Measurements from ENCODE around the gene PLXNA4. TPM values are rescaled to one million over a fixed set of nuclear protein-coding genes. Genes with fewer than 3 reads are reported as not detected.

Gene PLXNA4
- total RNA-seq, 1 experiment from 2014 or later, result 0.81 TPM

DNA sequence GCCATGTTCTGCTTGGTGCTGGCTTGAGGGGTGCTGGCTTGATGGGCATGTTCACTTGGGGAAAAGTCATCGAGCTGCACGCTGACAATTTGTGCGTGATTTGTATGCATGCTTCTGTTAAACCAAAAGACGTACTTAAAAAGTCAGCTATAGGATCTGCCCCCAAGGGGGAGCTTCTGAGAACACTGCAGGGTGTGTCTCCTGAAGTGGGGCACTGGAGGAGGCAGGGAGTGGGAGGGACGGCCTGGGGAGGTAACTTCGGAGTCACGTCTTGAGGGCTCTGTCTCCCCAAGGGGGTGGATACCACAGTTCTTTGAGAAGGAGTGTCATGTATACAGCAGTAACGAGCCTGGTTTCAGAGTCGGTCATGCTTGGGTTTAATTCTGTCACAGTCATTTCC, 406.5 kb downstream of the PLXNA4 start:
- DNase-seq (ENCODE audit: low spot score) (peak; percentile 22), ATAC-seq (peak; percentile 60)
- H3K9me3 Mint-ChIP-seq, result no peaks in the 10 kb centered on the region
- no peak overlapping the region for H3K27ac Mint-ChIP-seq
- no peaks in the 10 kb centered on the region for H3K27me3 Mint-ChIP-seq (ENCODE audit: low read depth)
- TF ChIP-seq SMAD4 (CRISPR knock-in tag; IDR thresholded peaks at IDR 0.05) (no peak), ESRRA (CRISPR knock-in tag; IDR thresholded peaks at IDR 0.05; ENCODE audit: borderline replicate concordance) (no peak), CBFB (CRISPR knock-in tag; IDR thresholded peaks at IDR 0.05; ENCODE audit: low read depth) (no peak), ETV6 (CRISPR knock-in tag; IDR thresholded peaks at IDR 0.05) (no peak), OVOL2 (CRISPR knock-in tag; IDR thresholded peaks at IDR 0.05; ENCODE audit: borderline replicate concordance) (no peak), CREB1 (CRISPR knock-in tag; IDR thresholded peaks at IDR 0.05) (no peak), GABPB1 (CRISPR knock-in tag; IDR thresholded peaks at IDR 0.05) (no peak), NR2C2 (CRISPR knock-in tag; IDR thresholded peaks at IDR 0.05) (no peak)
- TF ChIP-seq, protein P1, sequence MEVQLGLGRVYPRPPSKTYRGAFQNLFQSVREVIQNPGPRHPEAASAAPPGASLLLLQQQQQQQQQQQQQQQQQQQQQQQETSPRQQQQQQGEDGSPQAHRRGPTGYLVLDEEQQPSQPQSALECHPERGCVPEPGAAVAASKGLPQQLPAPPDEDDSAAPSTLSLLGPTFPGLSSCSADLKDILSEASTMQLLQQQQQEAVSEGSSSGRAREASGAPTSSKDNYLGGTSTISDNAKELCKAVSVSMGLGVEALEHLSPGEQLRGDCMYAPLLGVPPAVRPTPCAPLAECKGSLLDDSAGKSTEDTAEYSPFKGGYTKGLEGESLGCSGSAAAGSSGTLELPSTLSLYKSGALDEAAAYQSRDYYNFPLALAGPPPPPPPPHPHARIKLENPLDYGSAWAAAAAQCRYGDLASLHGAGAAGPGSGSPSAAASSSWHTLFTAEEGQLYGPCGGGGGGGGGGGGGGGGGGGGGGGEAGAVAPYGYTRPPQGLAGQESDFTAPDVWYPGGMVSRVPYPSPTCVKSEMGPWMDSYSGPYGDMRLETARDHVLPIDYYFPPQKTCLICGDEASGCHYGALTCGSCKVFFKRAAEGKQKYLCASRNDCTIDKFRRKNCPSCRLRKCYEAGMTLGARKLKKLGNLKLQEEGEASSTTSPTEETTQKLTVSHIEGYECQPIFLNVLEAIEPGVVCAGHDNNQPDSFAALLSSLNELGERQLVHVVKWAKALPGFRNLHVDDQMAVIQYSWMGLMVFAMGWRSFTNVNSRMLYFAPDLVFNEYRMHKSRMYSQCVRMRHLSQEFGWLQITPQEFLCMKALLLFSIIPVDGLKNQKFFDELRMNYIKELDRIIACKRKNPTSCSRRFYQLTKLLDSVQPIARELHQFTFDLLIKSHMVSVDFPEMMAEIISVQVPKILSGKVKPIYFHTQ (CRISPR knock-in tag; IDR thresholded peaks at IDR 0.05), result no peak
- TF ChIP-seq, protein P2, sequence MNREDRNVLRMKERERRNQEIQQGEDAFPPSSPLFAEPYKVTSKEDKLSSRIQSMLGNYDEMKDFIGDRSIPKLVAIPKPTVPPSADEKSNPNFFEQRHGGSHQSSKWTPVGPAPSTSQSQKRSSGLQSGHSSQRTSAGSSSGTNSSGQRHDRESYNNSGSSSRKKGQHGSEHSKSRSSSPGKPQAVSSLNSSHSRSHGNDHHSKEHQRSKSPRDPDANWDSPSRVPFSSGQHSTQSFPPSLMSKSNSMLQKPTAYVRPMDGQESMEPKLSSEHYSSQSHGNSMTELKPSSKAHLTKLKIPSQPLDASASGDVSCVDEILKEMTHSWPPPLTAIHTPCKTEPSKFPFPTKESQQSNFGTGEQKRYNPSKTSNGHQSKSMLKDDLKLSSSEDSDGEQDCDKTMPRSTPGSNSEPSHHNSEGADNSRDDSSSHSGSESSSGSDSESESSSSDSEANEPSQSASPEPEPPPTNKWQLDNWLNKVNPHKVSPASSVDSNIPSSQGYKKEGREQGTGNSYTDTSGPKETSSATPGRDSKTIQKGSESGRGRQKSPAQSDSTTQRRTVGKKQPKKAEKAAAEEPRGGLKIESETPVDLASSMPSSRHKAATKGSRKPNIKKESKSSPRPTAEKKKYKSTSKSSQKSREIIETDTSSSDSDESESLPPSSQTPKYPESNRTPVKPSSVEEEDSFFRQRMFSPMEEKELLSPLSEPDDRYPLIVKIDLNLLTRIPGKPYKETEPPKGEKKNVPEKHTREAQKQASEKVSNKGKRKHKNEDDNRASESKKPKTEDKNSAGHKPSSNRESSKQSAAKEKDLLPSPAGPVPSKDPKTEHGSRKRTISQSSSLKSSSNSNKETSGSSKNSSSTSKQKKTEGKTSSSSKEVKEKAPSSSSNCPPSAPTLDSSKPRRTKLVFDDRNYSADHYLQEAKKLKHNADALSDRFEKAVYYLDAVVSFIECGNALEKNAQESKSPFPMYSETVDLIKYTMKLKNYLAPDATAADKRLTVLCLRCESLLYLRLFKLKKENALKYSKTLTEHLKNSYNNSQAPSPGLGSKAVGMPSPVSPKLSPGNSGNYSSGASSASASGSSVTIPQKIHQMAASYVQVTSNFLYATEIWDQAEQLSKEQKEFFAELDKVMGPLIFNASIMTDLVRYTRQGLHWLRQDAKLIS (CRISPR knock-in tag; IDR thresholded peaks at IDR 0.05; ENCODE audit: borderline replicate concordance), result no peak
- TF ChIP-seq, protein P3, sequence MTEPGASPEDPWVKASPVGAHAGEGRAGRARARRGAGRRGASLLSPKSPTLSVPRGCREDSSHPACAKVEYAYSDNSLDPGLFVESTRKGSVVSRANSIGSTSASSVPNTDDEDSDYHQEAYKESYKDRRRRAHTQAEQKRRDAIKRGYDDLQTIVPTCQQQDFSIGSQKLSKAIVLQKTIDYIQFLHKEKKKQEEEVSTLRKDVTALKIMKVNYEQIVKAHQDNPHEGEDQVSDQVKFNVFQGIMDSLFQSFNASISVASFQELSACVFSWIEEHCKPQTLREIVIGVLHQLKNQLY (CRISPR knock-in tag; IDR thresholded peaks at IDR 0.05), result no peak
- TF ChIP-seq, protein P4, sequence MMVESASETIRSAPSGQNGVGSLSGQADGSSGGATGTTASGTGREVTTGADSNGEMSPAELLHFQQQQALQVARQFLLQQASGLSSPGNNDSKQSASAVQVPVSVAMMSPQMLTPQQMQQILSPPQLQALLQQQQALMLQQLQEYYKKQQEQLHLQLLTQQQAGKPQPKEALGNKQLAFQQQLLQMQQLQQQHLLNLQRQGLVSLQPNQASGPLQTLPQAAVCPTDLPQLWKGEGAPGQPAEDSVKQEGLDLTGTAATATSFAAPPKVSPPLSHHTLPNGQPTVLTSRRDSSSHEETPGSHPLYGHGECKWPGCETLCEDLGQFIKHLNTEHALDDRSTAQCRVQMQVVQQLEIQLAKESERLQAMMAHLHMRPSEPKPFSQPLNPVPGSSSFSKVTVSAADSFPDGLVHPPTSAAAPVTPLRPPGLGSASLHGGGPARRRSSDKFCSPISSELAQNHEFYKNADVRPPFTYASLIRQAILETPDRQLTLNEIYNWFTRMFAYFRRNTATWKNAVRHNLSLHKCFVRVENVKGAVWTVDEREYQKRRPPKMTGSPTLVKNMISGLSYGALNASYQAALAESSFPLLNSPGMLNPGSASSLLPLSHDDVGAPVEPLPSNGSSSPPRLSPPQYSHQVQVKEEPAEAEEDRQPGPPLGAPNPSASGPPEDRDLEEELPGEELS (CRISPR knock-in tag; IDR thresholded peaks at IDR 0.05), result no peak
- H3K4me3 Mint-ChIP-seq, result no peak overlapping the region
- no peaks in the 10 kb centered on the region for H3K36me3 Mint-ChIP-seq
- ChIA-PET POLR2A (no interaction called here), CTCF (interaction anchor here (0.7 to 1.9 kb wide), 5 partner anchors 9 to 224 kb away, joined by 3 to 7 read pairs (median 5); no protein-coding TSS in a partner anchor)
- peaks cover 7% of the 10 kb centered on the region for H3K4me1 Mint-ChIP-seq

DNA sequence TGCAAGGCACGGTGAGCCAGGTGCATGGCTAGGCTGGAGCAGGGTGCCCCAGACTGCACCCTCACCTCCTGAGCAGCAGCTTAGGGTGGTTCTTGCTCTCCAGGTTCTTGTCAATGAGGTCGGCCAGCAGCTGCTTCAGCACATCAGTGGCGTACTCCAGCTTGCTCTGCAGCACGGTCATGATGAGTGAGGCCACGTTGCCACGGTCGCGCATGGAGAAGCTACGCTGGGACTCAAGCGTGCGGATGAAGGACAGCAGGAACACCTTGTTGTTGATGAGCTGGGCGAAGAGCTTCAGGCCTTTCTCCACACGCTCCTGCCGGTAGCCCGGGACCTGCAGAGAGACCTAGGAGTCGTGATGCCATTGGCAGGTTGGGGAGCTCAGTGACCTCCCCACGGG, 408.0 kb downstream of the PLXNA4 start:
- Mint-ChIP-seq H3K4me1 (peaks cover 9% of the 10 kb centered on the region), H3K36me3 (no peaks in the 10 kb centered on the region), H3K4me3 (no peak overlapping the region), H3K27me3 (ENCODE audit: low read depth) (no peaks in the 10 kb centered on the region), H3K27ac (no peak overlapping the region), H3K9me3 (no peaks in the 10 kb centered on the region)
- POLR2A ChIA-PET, result no interaction called here
- DNase-seq (ENCODE audit: low spot score) (no peak), ATAC-seq (no peak)
- CTCF ChIA-PET, result no interaction called here
- TF ChIP-seq, protein P5, sequence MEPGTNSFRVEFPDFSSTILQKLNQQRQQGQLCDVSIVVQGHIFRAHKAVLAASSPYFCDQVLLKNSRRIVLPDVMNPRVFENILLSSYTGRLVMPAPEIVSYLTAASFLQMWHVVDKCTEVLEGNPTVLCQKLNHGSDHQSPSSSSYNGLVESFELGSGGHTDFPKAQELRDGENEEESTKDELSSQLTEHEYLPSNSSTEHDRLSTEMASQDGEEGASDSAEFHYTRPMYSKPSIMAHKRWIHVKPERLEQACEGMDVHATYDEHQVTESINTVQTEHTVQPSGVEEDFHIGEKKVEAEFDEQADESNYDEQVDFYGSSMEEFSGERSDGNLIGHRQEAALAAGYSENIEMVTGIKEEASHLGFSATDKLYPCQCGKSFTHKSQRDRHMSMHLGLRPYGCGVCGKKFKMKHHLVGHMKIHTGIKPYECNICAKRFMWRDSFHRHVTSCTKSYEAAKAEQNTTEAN (CRISPR knock-in tag; IDR thresholded peaks at IDR 0.05), result no peak
- TF ChIP-seq FOXK1 (CRISPR knock-in tag; IDR thresholded peaks at IDR 0.05) (no peak), ZNF671 (CRISPR knock-in tag; IDR thresholded peaks at IDR 0.05) (no peak), RORB (CRISPR knock-in tag; IDR thresholded peaks at IDR 0.05) (no peak), SOX15 (CRISPR knock-in tag; IDR thresholded peaks at IDR 0.05) (no peak), ATF1 (CRISPR knock-in tag; IDR thresholded peaks at IDR 0.05) (no peak), PRRX2 (CRISPR knock-in tag; IDR thresholded peaks at IDR 0.05) (no peak), NR2C2 (CRISPR knock-in tag; IDR thresholded peaks at IDR 0.05) (no peak), ELF4 (CRISPR knock-in tag; IDR thresholded peaks at IDR 0.05; ENCODE audit: low read depth) (no peak), JUN (CRISPR knock-in tag; IDR thresholded peaks at IDR 0.05) (no peak), ZNF396 (CRISPR knock-in tag; IDR thresholded peaks at IDR 0.05; ENCODE audit: borderline replicate concordance) (no peak), ZNF232 (CRISPR knock-in tag; IDR thresholded peaks at IDR 0.05) (no peak), EMX1 (CRISPR knock-in tag; IDR thresholded peaks at IDR 0.05) (no peak), HMGA2 (CRISPR knock-in tag; IDR thresholded peaks at IDR 0.05) (no peak)
- TF ChIP-seq, protein P4 (CRISPR knock-in tag; IDR thresholded peaks at IDR 0.05), result no peak

Measured in WTC11 (cell line).